ENCODE measurements around the gene DYNLT5. TPM values are rescaled to one million over a fixed set of nuclear protein-coding genes. Genes with fewer than 3 reads are reported as not detected.

DYNLT5 gene
- polyA plus RNA-seq, 5 donors: 6.9 to 12.5 (median 10.1) TPM

- DNase-seq: no peak
Measured at GRCh38 chr1:66745451-66745850, 6.8 kb upstream of the DYNLT5 start.

GRCh38 chr1:66747501-66747900 is 4.8 kb upstream of the DYNLT5 start:
- DNase-seq: no peak

- DNase-seq: no peak
Measured at GRCh38 chr1:66750577-66750976, 1.7 kb upstream of the DYNLT5 start.

- DNase-seq: no peak
Measured at GRCh38 chr1:66751160-66751559, 1.1 kb upstream of the DYNLT5 start.

GRCh38 chr1:66752671-66753371 is 562 bp downstream of the DYNLT5 start:
- no peak for DNase-seq

- no peak for DNase-seq
Measured at GRCh38 chr1:66757722-66758240, 5.5 kb downstream of the DYNLT5 start.

- no peak for DNase-seq
Measured at GRCh38 chr1:66758241-66758755, 6.0 kb downstream of the DYNLT5 start.

- DNase-seq: no peak
Measured at GRCh38 chr1:66760506-66760905, 8.2 kb downstream of the DYNLT5 start.

- no peak for DNase-seq
Measured at GRCh38 chr1:66761221-66761620, 9.0 kb downstream of the DYNLT5 start.

GRCh38 chr1:66764994-66765578 is 12.8 kb downstream of the DYNLT5 start:
- DNase-seq: peak in 1 of 2 donors; percentile 41

GRCh38 chr1:66767626-66768025 is 15.4 kb downstream of the DYNLT5 start:
- no peak for DNase-seq

- DNase-seq: no peak
Measured at GRCh38 chr1:66768965-66769364, 16.7 kb downstream of the DYNLT5 start.

GRCh38 chr1:66769512-66770229 is 17.4 kb downstream of the DYNLT5 start:
- DNase-seq: no peak

GRCh38 chr1:66770240-66770639 is 18.0 kb downstream of the DYNLT5 start:
- DNase-seq: no peak

- no peak for DNase-seq
Measured at GRCh38 chr1:66770694-66771093, 18.4 kb downstream of the DYNLT5 start.

GRCh38 chr1:66773227-66773626 is 21.0 kb downstream of the DYNLT5 start:
- DNase-seq: no peak

GRCh38 chr1:66774438-66774837 is 22.2 kb downstream of the DYNLT5 start:
- DNase-seq: no peak

- no peak for DNase-seq
Measured at GRCh38 chr1:66775646-66776045, 23.4 kb downstream of the DYNLT5 start.

- DNase-seq: no peak
Measured at GRCh38 chr1:66777831-66778230, 25.6 kb downstream of the DYNLT5 start.

- DNase-seq: no peak
Measured at GRCh38 chr1:66778266-66778665, 26.0 kb downstream of the DYNLT5 start.

GRCh38 chr1:66778969-66779368 is 26.7 kb downstream of the DYNLT5 start:
- no peak for DNase-seq

- no peak for DNase-seq
Measured at GRCh38 chr1:66779475-66780078, 27.3 kb downstream of the DYNLT5 start.

Data from right lung (tissue), 5 donors.